Sigmoid colon (tissue), 4 donors: ENCODE results near the gene SMYD3.

Source experiments
- POLR2A ChIP-seq, 2 donors: fragments of 450-650 bp; IDR thresholded peaks; one replicate each; pipeline ENCODE4 v1.6.1; 2016; ENCODE audit warnings: antibody characterized with exemption in 2 of 2, mild to moderate bottlenecking in 2 of 2, moderate library complexity in 2 of 2
- POLR2AphosphoS5 ChIP-seq, 4 donors: sonication (generic); formaldehyde crosslinking; IDR thresholded peaks; one replicate each; pipeline ENCODE4 v1.6.1; 2017; ENCODE audit warnings: antibody characterized with exemption in 4 of 4
- TF ChIP-seq, protein P1 (sequence below), 4 experiments: fragments of 450-650 bp in 3 of 4; fragments of 200-600 bp in 1 of 4; IDR thresholded peaks; one replicate each; pipeline ENCODE4 v1.5.1; 2016 to 2019; ENCODE audit warnings: antibody characterized with exemption in 4 of 4, mild to moderate bottlenecking in 3 of 4, moderate library complexity in 2 of 4

DNA sequence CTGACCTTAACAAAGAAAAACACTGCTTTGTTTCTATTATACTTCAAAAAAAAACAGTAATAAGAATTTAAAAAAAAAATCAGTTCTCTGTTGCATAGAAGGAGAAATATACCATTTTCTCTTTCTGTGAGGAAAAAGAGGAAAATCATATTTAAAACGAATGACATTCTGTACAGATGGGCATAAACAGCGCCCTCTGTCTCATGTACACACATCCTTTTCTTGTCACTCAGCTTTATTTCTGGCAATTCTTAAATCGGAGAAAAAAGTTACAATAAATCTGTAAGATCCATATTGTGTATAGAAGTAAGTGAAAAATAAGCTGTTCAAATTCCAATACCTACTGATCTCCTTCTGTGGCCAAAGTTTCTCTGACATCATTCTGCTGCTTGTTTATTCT is 245.4 kb downstream of the SMYD3 start:
- TF ChIP-seq, protein P1, sequence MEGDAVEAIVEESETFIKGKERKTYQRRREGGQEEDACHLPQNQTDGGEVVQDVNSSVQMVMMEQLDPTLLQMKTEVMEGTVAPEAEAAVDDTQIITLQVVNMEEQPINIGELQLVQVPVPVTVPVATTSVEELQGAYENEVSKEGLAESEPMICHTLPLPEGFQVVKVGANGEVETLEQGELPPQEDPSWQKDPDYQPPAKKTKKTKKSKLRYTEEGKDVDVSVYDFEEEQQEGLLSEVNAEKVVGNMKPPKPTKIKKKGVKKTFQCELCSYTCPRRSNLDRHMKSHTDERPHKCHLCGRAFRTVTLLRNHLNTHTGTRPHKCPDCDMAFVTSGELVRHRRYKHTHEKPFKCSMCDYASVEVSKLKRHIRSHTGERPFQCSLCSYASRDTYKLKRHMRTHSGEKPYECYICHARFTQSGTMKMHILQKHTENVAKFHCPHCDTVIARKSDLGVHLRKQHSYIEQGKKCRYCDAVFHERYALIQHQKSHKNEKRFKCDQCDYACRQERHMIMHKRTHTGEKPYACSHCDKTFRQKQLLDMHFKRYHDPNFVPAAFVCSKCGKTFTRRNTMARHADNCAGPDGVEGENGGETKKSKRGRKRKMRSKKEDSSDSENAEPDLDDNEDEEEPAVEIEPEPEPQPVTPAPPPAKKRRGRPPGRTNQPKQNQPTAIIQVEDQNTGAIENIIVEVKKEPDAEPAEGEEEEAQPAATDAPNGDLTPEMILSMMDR (IDR thresholded peaks at IDR 0.05), result no peak
- TF ChIP-seq POLR2AphosphoS5 (IDR thresholded peaks at IDR 0.05) (no peak), POLR2A (IDR thresholded peaks at IDR 0.05) (no peak)
